Keratinocyte (primary cell): ENCODE results near the gene HPCAL1.

Experiments used
- EZH2 ChIP-seq: IDR thresholded peaks from one replicate; pipeline ENCODE4 v1.6.1; 2012; ENCODE audit warnings: inconsistent platforms, mild to moderate bottlenecking, low read length, moderate library complexity
- TF ChIP-seq, protein P1 (sequence below), 3 experiments: IDR thresholded peaks in 1 of 3; conservative IDR thresholded peaks in 1 of 3; optimal IDR thresholded peaks in 1 of 3; 2 replicates in 2 of 3; 3 replicates in 1 of 3; pipeline versions ENCODE3 to v1.5.1; 2011; ENCODE audit warnings: low read length in 3 of 3, mild to moderate bottlenecking in 3 of 3, moderate library complexity in 2 of 3, control low read depth in 1 of 3, inconsistent platforms in 1 of 3; ENCODE audit not compliant: insufficient read depth in 2 of 3; ENCODE audit errors: extremely low read depth in 1 of 3

DNA sequence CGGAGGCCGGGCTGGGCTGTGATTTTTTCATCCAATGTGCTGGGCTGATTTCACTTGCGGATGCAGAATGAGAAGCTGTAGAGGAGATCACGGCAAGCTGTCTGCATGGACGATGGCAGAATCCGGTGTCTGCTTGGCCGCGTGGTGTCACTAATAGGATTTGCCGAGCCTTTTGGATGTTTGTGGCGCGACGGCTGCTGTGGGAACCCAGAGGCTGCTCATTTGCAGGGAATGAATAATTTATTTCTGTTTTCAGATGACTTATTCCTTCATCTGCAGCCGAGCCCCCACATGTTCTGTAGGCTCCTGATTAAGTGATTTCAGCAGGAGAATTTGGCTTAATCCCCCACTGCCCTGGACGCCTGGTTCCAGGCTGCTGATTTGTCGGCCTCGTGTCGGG lies 82.8 kb downstream of the HPCAL1 start:
- no peak for TF ChIP-seq EZH2
- TF ChIP-seq, protein P1, sequence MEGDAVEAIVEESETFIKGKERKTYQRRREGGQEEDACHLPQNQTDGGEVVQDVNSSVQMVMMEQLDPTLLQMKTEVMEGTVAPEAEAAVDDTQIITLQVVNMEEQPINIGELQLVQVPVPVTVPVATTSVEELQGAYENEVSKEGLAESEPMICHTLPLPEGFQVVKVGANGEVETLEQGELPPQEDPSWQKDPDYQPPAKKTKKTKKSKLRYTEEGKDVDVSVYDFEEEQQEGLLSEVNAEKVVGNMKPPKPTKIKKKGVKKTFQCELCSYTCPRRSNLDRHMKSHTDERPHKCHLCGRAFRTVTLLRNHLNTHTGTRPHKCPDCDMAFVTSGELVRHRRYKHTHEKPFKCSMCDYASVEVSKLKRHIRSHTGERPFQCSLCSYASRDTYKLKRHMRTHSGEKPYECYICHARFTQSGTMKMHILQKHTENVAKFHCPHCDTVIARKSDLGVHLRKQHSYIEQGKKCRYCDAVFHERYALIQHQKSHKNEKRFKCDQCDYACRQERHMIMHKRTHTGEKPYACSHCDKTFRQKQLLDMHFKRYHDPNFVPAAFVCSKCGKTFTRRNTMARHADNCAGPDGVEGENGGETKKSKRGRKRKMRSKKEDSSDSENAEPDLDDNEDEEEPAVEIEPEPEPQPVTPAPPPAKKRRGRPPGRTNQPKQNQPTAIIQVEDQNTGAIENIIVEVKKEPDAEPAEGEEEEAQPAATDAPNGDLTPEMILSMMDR (optimal IDR thresholded peaks at IDR 0.05 in 1 of 3, IDR thresholded peaks at IDR 0.05 in 1 of 3, conservative IDR thresholded peaks at IDR 0.05 in 1 of 3; ENCODE audit: extremely low read depth in 1 of 3, insufficient read depth in 2 of 3, low read length in 3 of 3): no peak
